HTR-8/SVneo (cell line): ENCODE results near the gene RAC3.

ENCODE experiments used
- DNase-seq: peaks from one replicate; pipeline ENCODE4 v3.0.0; 2011; ENCODE audit warnings: low spot score, mixed read lengths; ENCODE audit not compliant: insufficient read length
- FAIRE-seq: peaks from 2 replicates; lab custom pipeline; 2011; peaks lifted over from hg19 to GRCh38; lab: Jason Lieb, UNC

Gene RAC3

DNA sequence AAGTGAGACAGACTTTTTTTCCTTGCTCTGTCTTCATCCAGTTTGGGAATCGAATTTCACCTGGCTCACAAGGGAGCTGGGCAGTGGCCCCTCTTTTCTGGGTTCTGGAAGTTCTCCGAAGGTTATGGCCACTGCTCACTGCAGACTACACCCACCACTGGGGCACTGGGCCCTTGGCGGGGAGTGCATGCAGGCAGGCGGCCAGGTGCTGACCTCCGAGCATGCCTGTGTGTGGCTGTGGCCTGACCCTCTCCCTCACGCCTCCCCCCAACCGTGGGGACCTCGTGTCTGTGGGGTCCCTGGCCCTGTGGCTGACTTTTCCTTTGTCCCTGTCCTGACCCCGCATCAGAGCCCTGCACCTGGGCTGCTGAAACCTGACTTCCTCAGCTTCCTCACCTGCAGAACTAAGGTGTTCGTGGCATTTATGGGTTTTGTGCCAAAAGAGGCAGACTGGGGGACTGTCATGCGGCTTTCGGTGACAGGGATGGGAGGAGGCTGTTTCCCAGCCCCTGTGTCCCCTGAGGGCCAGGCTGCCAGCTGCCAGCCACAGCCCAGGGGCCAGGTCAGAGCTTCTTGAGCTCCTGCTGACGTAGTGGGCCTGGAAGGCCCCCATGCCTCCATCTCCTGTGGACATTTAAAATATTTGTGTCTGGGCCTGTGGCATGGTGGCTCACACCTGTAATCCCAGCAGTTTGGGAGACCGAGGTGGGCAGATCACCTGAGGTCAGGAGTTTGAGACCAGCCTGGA, 32.6 kb upstream of the RAC3 start:
- DNase-seq (no peak), FAIRE-seq (no peak)

DNA sequence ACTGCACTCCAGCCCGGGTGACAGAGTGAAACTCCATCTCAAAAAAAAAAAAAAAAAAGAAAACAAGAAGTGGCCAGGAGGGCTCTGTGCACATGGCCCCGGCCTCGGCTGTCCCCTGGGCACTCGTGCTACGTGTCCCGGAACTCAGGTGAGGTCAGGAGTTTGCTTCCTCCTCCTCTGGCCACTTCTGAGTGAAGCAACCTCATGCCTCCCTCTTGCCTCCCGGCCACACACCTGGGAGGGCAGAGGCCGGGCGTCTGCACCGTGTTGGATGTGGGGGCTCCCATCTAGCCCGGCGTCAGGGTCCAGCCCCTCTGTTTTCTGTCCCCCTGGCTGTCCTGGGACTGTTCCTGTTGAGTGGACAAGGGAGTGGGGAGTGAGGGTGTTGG, 31.9 kb upstream of the RAC3 start:
- no peak for FAIRE-seq
- DNase-seq: no peak

DNA sequence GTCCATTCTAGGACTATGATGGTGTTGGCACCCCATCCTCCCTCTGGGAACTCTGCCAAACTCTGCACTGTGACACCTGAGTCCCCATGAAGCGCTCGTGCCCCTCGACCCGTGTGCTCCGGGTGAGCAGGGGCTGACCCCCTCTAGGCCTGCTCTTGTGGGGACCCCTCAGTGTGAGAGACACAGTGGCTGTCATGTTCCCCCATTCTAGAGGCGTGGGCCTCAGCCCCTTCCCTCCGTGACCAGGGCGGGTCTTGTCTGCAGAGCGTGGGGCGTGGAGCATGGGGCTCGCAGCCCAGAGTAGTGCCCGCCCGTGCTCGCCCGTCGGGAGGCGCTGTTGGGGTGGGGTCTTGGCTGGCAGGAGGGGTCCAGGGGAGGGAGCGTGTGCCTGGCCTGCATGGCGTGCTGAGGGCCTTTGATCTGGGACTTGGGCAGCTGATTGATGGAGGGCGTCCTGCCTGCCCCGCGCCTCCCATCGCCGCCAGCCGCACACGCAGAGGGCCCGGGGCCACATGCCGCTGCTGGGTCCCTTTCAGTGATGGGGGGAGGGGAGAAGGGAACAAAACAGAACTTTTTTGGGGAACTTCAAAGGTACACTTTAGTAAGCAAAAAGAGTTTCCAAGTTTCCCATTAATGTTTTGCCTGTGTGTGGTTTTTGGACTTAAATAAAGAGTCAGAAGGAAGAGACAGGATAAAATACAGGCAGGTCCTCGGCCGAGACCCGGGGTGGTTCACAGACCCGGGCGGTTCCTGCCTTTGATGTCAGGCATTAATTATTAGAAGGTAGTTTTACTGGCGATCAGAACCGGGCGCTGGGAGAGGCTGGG, 31.3 kb upstream of the RAC3 start:
- FAIRE-seq: no peak
- DNase-seq: no peak

DNA sequence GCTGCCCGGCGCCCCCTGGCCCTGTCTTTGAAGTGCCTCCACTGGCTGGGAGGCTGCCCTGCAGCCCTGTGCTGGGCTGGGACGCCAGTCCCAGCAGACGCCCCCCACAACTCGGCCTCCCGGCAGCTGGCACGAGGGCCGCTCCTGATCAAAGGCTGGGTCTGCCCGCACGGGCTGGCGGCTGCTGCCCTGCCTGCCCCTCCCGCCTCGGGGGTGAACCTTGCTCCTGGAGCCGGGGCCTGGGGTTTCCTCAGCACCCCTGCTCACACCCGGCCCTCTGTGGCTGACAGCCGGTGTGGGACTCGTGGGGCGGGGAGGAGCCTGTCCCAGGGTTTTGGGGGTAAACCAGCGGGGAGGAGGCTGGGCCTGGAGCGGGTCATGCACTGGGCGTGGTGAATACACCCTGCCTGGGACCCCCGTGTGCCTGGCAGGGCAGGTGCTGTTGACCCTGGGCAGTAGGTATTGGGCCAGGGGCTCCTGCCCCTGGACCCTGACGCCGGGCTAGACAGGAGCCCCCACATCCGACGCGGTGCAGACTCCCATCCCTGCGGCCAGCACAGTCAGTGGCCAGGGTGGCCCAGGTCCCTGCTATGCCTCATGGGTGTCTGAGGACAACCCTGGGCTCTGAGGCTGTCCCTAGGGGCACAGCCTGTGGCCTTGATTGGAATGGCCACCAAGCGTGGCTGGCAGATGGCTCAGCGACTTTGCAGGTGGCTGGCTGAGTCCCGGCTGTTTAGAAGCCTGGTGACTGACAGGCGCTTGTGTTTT, 30.5 kb upstream of the RAC3 start:
- DNase-seq (no peak), FAIRE-seq (no peak)

DNA sequence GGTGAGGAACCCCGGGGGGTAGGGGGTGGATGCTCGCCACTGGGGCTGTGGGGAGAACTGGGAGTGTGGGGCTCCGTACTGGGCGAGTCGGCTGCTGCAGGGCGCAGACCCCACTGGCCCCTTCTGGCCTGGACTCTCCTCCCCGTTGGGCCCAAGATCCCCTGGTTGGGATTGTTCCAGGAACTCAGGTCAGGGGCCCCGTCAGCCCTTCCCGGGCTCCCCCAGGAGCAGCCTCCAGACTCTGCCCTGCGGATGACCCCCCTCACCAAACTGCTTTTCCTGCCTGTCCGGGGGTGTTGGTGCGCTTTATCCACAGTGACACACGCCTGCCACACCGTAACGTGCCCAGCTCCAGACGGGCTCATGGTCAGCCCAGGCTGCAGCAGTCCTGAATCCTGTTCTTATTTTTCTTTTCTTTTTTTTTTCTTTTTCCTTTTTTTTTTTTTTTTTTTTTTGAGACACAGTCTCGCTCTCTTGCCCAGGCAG, 29.9 kb upstream of the RAC3 start:
- FAIRE-seq (no peak), DNase-seq (no peak)

DNA sequence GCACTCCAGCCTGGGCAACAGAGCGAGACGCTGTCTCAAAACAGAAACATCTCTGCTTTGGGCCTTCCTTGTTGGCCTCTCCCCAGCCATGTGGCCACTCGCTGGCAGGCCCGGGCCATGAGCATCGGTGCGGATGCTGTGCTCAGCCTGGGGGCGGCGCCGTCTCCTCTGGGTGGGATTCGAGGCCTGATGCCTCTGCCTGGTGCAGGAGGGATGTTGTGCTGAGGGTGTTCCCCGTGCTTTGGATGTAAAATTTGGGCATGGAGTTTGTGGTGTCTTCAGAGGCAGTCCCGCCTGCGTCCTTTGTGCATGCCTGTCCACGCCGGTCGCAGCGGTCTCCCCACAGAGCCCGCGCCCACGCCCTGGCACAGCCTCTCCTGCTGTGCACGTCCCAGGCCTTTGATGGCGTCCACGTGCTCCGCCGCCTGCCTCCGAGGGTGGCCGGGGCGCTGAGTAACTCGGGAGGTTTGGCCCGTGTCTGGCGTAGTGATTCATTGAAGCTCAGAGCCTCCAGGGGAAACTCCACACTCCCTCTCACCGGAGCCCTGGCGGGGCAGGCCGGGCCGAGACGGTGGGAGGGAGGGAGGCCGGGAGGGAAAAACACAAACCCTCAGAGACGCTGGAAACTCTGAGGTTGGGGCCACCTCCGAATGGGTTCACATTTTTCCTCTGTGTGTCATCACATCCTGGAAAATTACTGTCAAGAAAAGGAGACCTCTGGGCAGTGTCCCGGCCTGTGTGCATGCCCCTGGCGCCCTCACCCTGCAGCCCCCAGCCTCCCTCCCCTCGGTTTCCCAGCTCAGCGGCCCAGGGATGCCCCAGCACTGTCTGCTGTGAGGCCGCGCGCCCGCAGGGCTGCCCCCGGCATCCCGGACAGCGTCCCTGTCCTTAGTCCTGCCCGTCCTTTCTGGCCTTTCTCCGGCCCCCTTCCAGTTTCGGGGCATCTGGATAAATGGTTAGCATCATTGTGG, 27.8 kb upstream of the RAC3 start:
- DNase-seq (peak; percentile 92), FAIRE-seq (peak; percentile 80)

DNA sequence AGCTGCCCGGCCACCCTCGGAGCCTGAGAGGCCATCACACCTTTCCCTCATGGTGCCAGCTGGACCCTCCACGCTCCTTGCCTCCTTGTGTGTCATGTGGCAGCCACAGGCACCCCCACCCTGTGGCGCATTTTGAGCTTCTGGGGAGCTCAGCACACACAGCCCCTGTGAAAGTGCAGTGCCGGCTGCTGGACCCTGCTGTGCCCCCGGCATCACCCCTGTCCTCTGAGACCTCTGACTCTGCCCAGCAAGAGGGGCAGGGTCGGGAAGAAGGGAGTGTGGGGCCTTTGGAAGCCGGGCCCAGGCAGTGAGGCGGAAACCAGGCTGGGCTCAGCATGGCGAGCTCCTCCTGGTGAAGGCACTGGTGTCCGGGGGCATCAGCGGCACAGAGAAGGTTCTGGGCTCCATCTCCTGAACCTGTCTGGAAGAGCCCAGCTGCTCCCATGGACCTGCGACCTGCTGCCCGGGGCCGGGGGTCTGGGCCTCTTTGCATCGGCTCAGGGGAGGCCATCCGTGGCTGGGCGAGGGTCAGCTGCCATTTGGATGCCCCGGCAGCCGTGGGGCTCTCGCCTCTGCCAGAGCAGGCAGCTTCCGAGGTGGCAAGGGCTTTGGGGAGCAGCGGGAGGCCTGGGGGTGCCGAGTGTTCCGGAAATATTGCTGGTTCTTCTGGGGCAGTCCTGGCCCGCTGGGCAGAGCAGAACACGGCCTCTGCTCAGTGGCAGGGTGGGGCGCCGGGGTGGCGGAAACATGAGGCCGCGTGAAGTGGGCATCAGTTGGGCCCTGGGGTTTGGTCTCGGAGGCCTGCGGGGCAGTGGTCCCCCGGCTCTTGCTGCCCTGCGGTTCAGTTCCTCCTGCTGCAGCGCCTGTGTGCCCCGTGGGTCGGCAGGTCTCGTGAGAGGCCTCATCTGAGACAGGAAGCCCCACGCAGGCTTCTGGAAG, 26.7 kb upstream of the RAC3 start:
- no peak for DNase-seq

DNA sequence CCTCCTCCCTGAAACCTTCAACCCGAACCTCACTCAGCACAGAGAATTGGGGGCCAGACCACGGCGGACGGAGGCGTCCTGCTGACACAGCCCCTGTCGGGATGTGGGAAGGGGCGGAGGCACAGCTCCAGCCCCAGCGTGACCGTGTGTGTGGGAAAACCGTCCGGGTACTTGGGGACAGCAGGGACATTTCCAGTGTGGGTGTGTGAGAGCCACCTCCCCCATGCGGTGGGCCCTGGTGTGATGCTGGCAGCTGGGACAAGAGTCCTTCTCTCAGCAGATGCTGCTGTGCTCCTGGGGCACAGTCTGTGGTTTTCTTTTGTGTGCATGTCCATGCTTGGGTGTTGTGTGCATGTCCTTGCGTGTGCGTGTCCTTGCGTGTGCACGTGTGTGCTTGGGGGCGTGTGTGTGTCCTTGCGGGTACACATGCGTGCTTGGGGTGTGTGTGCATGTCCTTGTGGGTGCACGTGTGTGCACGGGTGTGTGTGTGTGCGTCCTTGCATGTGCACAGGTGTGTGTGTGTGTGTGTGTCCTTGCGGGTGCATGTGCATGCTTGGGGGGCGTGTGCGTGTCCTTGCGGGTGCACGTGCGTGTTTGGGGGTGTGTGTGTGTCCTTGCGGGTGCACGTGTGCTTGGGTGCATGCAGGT, 25.7 kb upstream of the RAC3 start:
- DNase-seq (no peak), FAIRE-seq (peak; percentile 72)

More for the DNA sequence above, 26.7 kb upstream of the RAC3 start:
- no peak for FAIRE-seq

DNA sequence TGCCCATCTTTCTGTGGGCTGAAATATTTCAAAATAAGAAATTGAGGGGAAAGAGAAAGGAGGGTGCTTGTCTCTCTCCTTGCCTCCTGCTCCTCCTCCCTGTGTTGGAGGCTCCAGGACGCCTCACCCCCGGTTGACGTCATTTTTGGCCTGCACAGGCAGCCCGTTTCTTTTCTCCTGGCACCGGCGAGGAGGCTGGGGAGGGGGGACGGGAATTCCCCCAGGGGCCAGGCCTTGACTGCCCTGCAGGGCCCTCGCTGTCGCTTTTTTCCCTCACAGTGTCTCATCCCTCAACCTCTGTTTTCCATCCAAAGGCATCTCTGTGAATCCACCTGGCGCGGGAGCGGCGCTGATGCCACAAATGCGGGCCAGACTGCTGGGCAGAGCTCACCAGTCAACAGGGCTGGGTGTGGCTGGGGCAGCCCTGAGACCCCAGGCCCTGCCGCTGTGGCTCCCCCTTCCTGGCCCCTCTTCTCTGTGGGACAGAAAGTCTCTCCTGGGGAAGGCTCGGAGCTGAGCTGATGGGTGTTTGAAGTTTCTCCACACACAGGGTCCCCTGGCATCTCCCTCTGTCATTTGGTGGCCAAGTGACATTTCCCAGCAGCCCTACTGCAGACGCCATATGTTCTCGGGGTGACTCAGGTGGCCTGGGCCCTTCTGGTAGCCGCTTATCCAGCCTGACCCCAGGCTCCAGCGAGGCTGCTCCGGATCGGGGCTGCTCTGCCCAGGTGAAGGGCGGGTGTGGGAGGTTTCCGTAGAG, 24.8 kb upstream of the RAC3 start:
- FAIRE-seq (no peak), DNase-seq (no peak)

DNA sequence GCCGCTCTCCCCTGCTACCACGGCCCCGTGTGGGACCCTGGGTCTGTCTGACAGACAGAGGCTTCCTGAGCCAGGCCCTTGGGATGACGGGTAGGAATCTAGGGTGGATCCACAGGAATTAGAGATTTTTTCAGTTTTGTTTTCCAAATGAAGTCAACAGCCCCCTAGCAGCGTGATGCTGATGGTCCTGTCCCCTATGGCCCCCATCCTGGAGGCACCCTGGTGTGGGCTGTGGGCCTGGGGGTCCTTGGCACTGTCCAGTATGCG, 24.3 kb upstream of the RAC3 start:
- DNase-seq (no peak), FAIRE-seq (no peak)

DNA sequence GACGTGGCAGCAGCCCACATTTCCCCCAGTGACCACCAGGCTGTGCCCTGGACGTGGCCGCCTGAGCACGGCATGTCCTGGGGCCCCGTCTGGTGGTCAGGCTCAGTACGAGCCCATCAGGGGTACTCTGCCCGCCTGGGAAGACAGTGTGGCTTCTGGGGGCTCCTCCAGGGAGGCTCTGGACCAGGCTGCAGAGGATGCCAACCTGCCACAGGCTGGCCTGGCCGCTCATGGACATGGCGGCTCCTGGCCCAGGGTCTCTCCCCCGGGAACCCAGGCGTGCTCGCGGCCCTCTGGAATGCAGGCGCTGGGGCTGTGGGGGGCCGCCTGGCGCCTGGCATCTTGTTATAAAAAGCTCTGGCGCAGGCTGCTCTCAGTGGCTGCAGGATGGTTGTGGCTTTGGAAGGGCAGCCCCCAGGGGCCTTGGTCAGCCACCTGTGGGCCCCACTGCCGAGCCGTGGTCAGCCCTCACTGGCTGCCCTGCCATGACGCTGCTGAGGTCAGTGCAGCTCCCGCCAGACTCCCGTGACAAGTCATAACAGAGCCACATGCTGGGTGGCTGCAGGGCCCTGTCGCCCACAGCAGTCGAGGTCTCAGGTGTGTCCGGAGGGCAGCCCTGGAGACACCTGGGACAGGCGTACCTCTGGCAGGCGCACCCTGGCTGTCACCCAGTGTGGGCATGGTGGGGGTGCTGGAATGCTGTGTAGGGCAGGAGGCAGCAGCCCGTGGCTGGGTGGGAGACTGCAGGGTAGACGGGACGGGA, 23.8 kb upstream of the RAC3 start:
- no peak for FAIRE-seq
- DNase-seq: no peak

DNA sequence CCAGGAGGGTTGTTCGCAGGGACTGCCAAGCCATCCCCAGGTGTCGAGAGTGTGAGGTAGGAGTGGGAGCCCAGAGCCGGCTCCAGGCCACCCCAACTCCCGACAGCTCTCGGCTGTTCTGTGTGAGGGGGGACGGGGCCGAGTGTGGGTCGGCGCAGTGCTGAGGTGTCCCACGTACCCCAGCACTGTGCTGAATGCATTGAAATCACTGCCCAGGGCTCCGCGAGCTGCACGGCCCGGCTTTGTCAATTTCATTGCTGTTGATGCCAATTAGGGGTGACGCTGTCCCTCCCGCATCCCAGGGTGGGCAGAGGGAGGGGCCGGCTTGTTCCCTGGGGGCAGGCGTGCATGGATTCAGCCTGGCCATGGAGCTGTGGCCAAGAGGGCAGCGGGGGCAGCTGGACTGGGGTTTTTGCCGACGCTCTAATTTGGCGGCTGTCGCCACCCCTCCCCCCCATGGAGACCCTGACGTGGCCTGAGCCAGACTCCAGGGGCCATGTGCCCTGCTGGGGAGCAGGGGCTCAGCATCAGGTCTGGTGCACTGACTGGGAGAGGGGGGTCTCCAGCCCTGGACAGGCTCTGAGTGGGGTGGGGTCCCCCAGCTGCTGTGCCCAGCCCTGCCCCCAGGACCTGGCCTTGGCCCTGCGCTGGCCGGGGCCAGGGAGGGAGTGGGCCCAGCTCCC, 23.1 kb upstream of the RAC3 start:
- DNase-seq (no peak), FAIRE-seq (no peak)

DNA sequence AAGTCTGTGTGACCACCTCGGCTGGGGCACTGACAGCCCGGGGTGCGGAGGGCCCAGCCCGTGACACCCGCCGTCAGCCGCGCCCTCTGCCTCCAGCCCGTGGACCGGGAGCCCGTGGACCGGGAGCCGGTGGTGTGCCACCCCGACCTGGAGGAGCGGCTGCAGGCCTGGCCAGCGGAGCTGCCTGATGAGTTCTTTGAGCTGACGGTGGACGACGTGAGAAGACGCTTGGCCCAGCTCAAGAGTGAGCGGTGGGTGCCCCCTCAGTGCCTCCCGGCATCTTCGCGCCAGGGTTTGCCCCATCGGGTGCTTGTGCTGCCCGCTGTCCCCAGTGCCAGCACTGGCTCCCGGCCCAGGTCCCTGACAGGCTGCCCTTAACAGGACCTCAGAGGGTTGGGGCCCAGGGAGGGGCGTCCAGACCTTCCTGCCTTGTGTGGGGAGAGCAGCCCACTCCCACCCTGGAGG, 22.5 kb upstream of the RAC3 start:
- FAIRE-seq: no peak
- no peak for DNase-seq

DNA sequence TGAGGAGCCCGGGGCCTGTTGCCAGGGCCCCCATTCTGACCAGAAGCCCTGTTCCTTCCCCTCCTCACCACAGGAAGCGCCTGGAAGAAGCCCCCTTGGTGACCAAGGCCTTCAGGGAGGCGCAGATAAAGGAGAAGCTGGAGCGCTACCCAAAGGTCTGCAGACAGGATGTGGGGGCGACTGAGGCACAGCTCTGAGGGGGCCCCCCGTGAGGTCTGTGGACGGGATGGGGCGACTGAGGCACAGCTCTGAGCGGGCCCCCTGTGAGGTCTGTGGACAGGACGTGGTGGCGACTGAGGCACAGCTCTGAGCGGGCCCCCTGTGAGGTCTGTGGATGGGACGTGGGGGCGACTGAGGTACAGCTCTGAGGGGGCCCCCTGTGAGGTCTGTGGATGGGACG, 22.1 kb upstream of the RAC3 start:
- no peak for FAIRE-seq

DNA sequence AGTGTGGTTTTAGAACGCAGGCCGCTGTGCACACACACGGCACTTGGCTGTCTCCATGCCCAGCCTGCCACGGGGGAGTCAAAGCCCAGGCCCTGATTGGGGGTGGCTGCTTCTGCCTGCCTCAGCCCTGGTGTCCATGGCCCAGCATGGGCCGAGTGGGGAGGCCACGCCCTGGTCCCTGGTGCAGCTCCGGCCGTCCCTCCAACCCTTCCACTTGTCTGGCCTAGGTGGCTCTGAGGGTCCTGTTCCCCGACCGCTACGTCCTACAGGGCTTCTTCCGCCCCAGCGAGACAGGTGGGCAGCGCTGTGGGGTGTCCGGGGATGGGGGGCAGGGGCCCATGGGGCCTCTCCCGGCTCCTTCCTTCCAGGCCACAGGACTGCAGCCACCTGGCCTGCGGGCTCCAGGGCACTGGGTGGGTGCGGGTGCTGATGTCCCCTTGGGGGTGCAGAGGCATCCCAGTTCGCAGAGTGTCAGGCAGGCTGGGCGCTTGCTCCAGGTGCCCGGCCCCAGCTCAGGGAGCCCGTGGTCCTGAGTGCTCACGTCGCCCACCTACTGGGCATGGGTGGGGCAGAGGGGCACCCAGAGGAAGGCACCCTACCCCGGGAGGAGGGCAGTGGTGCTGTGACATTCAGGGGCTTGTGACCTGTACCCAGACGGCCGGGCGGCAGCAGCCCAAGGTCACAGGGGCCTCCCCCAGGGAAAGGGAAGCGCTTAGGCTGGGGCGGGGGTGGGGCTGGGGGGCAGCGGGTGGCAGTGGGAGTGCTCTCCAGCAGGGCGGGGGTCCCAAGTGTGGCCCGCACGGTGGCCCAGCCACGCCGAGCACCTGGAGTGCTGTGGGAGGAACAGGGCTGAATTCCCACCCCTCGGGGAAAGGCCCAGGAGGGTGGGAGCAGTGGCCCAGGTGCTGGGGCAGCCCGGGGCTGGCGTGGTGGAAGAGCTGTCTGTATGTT, 20.6 kb upstream of the RAC3 start:
- DNase-seq (no peak), FAIRE-seq (no peak)

More for the DNA sequence above, 22.1 kb upstream of the RAC3 start:
- DNase-seq: no peak
